ENCODE results near the gene SLC25A21. TPM values are rescaled to one million over a fixed set of nuclear protein-coding genes. Genes with fewer than 3 reads are reported as not detected.

SLC25A21 gene
- total and polyA plus RNA-seq, 2 of the 13 experiments (the other 11 are each of a cell fraction or from before 2014, with no cell fraction given): 1.9 to 2.9 TPM

DNA sequence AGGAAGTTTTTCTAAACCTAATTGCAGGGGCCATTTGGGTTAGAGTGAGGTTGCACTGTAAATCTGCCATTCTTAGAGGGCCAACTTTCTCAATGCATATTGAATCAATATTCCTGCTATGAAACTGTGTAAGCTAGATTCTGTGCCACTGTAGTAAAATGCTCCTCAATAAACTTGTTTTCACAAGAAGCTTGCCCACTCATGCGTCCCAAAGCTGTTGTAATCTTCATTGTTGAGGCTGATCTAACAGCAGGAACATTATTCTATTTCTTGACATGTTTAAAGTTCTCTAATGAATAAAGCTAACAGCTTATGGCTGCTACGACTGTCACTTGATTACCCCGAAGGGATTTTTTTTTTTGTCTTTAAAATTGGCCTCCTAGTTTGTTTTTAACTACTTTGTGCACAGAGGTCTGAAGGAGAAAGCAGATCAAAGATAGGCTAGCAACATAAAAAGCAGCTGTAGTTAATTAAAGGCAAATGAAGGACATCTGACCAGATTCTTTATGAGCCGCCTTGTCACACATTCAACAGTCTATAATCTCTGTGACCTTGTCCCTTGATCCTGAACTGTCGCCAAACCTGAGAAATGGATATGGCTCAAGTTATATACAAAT, 267.0 kb downstream of the SLC25A21 start:
- 18% methylated on average over 5 of the region's 5 CpGs for WGBS (ENCODE audit: low lambda C conversion rate)
- Histone ChIP-seq H3K79me2 (ENCODE audit: insufficient read depth, low read length) (no peaks in the 10 kb centered on the region), H3K4me2 (ENCODE audit: low read depth, low read length) (no peak overlapping the region), H4K20me1 (ENCODE audit: insufficient read depth, low read length) (no peaks in the 10 kb centered on the region), H3K4me3 (replicated peaks in 1 of 3; ENCODE audit: insufficient read depth in 1 of 3, low read depth in 2 of 3, low read length in 3 of 3) (no peak overlapping the region), H3K9ac (ENCODE audit: insufficient read depth, low read depth, low read length) (no peak overlapping the region), H3K27ac (ENCODE audit: extremely low read length, insufficient read depth, low read length) (no peak overlapping the region), H3K4me1 (ENCODE audit: insufficient read depth, low read length) (no peaks in the 10 kb centered on the region), H3K9me3 (ENCODE audit: low read length) (no peaks in the 10 kb centered on the region), H2AFZ (ENCODE audit: low read length) (no peak overlapping the region), H3K36me3 (replicated peaks in 1 of 2; ENCODE audit: control insufficient read depth in 1 of 2, insufficient read depth in 2 of 2, low read length in 2 of 2) (no peaks in the 10 kb centered on the region), H3K27me3 (ENCODE audit: control insufficient read depth in 1 of 2, insufficient read depth in 2 of 2, low read length in 2 of 2) (no peaks in the 10 kb centered on the region)
- no TSS peak for BruUV-seq (replicated peaks)
- ATAC-seq (no peak), DNase-seq (ENCODE audit: low spot score) (no peak), FAIRE-seq (no peak)
- intact Hi-C loops (cut with micrococcal nuclease; ENCODE audit: unreplicated experiment) (no loop called here), in situ Hi-C loops (cut with HindIII; ENCODE audit: extremely low pct_ligation_motif_present, low pct_unique_long_range_greater_than_20kb) (no loop called here)
- POLR2A ChIA-PET: no interaction called here
- CTCF ChIA-PET (ENCODE audit: low intra/inter-chr PET ratio, low total read pairs): no interaction called here
- TF ChIP-seq ZNF546 (CRISPR knock-in tag; conservative IDR thresholded peaks at IDR 0.05) (no peak), ZNF124 (CRISPR knock-in tag; IDR thresholded peaks at IDR 0.05) (no peak), ZNF207 (IDR thresholded peaks at IDR 0.05; ENCODE audit: borderline replicate concordance) (no peak), CREM (IDR thresholded peaks at IDR 0.05) (no peak), CREM (CRISPR knock-in tag; IDR thresholded peaks at IDR 0.05) (no peak), ZKSCAN1 (IDR thresholded peaks at IDR 0.05; ENCODE audit: low read length) (no peak), FOXP1 (IDR thresholded peaks at IDR 0.05) (no peak), FOXP1 (CRISPR knock-in tag; IDR thresholded peaks at IDR 0.05) (no peak), ZNF205 (CRISPR knock-in tag; IDR thresholded peaks at IDR 0.05) (no peak), ETV6 (CRISPR knock-in tag; conservative IDR thresholded peaks at IDR 0.05) (no peak), ARNT (IDR thresholded peaks at IDR 0.05) (no peak)
- TF ChIP-seq, protein P1, sequence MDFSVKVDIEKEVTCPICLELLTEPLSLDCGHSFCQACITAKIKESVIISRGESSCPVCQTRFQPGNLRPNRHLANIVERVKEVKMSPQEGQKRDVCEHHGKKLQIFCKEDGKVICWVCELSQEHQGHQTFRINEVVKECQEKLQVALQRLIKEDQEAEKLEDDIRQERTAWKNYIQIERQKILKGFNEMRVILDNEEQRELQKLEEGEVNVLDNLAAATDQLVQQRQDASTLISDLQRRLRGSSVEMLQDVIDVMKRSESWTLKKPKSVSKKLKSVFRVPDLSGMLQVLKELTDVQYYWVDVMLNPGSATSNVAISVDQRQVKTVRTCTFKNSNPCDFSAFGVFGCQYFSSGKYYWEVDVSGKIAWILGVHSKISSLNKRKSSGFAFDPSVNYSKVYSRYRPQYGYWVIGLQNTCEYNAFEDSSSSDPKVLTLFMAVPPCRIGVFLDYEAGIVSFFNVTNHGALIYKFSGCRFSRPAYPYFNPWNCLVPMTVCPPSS (IDR thresholded peaks at IDR 0.05): no peak
- TF ChIP-seq, protein P2, sequence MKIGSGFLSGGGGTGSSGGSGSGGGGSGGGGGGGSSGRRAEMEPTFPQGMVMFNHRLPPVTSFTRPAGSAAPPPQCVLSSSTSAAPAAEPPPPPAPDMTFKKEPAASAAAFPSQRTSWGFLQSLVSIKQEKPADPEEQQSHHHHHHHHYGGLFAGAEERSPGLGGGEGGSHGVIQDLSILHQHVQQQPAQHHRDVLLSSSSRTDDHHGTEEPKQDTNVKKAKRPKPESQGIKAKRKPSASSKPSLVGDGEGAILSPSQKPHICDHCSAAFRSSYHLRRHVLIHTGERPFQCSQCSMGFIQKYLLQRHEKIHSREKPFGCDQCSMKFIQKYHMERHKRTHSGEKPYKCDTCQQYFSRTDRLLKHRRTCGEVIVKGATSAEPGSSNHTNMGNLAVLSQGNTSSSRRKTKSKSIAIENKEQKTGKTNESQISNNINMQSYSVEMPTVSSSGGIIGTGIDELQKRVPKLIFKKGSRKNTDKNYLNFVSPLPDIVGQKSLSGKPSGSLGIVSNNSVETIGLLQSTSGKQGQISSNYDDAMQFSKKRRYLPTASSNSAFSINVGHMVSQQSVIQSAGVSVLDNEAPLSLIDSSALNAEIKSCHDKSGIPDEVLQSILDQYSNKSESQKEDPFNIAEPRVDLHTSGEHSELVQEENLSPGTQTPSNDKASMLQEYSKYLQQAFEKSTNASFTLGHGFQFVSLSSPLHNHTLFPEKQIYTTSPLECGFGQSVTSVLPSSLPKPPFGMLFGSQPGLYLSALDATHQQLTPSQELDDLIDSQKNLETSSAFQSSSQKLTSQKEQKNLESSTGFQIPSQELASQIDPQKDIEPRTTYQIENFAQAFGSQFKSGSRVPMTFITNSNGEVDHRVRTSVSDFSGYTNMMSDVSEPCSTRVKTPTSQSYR (CRISPR knock-in tag; IDR thresholded peaks at IDR 0.05; ENCODE audit: borderline replicate concordance): no peak
- TF ChIP-seq, protein P3, sequence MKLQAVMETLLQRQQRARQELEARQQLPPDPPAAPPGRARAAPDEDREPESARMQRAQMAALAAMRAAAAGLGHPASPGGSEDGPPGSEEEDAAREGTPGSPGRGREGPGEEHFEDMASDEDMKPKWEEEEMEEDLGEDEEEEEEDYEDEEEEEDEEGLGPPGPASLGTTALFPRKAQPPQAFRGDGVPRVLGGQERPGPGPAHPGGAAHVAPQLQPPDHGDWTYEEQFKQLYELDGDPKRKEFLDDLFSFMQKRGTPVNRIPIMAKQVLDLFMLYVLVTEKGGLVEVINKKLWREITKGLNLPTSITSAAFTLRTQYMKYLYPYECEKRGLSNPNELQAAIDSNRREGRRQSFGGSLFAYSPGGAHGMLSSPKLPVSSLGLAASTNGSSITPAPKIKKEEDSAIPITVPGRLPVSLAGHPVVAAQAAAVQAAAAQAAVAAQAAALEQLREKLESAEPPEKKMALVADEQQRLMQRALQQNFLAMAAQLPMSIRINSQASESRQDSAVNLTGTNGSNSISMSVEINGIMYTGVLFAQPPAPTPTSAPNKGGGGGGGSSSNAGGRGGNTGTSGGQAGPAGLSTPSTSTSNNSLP (IDR thresholded peaks at IDR 0.05; ENCODE audit: low read depth, low read length): no peak
- TF ChIP-seq, protein P4, sequence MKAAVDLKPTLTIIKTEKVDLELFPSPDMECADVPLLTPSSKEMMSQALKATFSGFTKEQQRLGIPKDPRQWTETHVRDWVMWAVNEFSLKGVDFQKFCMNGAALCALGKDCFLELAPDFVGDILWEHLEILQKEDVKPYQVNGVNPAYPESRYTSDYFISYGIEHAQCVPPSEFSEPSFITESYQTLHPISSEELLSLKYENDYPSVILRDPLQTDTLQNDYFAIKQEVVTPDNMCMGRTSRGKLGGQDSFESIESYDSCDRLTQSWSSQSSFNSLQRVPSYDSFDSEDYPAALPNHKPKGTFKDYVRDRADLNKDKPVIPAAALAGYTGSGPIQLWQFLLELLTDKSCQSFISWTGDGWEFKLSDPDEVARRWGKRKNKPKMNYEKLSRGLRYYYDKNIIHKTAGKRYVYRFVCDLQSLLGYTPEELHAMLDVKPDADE (CRISPR knock-in tag; IDR thresholded peaks at IDR 0.05): no peak
- TF ChIP-seq, protein P5, sequence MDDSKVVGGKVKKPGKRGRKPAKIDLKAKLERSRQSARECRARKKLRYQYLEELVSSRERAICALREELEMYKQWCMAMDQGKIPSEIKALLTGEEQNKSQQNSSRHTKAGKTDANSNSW (CRISPR knock-in tag; IDR thresholded peaks at IDR 0.05; ENCODE audit: borderline replicate concordance): no peak
- TF ChIP-seq, protein P6, sequence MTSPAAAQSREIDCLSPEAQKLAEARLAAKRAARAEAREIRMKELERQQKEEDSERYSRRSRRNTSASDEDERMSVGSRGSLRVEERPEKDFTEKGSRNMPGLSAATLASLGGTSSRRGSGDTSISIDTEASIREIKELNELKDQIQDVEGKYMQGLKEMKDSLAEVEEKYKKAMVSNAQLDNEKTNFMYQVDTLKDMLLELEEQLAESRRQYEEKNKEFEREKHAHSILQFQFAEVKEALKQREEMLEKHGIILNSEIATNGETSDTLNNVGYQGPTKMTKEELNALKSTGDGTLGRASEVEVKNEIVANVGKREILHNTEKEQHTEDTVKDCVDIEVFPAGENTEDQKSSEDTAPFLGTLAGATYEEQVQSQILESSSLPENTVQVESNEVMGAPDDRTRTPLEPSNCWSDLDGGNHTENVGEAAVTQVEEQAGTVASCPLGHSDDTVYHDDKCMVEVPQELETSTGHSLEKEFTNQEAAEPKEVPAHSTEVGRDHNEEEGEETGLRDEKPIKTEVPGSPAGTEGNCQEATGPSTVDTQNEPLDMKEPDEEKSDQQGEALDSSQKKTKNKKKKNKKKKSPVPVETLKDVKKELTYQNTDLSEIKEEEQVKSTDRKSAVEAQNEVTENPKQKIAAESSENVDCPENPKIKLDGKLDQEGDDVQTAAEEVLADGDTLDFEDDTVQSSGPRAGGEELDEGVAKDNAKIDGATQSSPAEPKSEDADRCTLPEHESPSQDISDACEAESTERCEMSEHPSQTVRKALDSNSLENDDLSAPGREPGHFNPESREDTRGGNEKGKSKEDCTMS (CRISPR knock-in tag; conservative IDR thresholded peaks at IDR 0.05): no peak
